Measurements from ENCODE around the gene IQSEC3.

IQSEC3 gene

GRCh38 chr12:223841-224240 lies 157.3 kb downstream of the IQSEC3 start:
- no peak for DNase-seq

GRCh38 chr12:224330-224729 lies 157.8 kb downstream of the IQSEC3 start:
- no peak for DNase-seq

- no peak for DNase-seq
These were observed 158.4 kb downstream of the IQSEC3 start for GRCh38 chr12:225012-225411.

- DNase-seq, result no peak
These were observed 159.8 kb downstream of the IQSEC3 start for GRCh38 chr12:226401-226800.

GRCh38 chr12:227286-227915 lies 160.8 kb downstream of the IQSEC3 start:
- no peak for DNase-seq

All from stimulated activated CD4-positive, alpha-beta T cell treated with anti-CD3 and anti-CD28 coated beads, Interleukin-4, amount 100 ng/mL, for 24 hours (primary cell).